ENCODE data around the gene NFIC.

The NFIC gene

DNA sequence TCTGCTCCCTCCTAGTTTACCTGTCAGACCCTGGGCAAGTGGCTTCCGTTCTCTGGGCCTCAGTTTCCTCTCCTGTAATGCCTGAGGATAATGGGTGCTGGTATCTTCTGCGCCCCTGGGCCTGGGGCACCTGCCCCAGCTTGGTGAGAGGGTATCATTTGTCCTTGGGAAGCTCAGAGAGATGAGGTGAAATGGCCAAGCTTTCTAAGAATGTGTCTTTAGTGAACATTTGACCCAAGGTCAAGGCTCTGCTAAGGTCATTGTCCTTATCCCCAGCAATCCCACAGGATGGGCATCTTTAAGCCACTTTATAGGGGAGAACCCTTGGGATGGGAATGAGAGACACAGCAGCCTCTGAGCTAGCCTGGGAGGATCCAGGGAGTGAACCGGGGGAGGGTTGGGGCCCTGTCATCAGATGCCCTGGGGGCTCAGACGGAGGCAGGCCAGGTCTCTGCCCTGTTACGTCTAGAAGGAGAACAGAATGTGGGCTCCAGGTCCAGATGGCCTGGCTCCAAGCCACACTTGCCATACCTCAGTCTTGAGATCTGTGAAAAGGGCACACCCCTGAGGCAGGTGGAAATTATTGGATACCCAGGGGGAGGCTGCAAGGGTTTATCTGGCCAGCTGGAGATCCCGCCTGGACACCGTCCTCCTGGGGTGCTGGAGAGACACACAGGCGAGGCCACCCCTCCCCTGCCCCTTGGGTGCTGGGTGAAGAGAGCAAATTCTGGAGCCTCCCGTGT, 1.1 kb upstream of the NFIC start:
- peak overlapping the region; percentile 81 for H3K4me3 ChIP-seq (replicated peaks; ENCODE audit: low read depth, low read length)
- TF ChIP-seq, protein P1, sequence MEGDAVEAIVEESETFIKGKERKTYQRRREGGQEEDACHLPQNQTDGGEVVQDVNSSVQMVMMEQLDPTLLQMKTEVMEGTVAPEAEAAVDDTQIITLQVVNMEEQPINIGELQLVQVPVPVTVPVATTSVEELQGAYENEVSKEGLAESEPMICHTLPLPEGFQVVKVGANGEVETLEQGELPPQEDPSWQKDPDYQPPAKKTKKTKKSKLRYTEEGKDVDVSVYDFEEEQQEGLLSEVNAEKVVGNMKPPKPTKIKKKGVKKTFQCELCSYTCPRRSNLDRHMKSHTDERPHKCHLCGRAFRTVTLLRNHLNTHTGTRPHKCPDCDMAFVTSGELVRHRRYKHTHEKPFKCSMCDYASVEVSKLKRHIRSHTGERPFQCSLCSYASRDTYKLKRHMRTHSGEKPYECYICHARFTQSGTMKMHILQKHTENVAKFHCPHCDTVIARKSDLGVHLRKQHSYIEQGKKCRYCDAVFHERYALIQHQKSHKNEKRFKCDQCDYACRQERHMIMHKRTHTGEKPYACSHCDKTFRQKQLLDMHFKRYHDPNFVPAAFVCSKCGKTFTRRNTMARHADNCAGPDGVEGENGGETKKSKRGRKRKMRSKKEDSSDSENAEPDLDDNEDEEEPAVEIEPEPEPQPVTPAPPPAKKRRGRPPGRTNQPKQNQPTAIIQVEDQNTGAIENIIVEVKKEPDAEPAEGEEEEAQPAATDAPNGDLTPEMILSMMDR (IDR thresholded peaks at IDR 0.05; ENCODE audit: low read length, missing control alignments), result no peak
- no peak for DNase-seq (ENCODE audit: low read depth)

GRCh38 chr19:3366753-3367627, 607 bp downstream of the NFIC start:
- H3K4me3 ChIP-seq (replicated peaks; ENCODE audit: low read depth, low read length), result peak overlapping the region; percentile 81

GRCh38 chr19:3367628-3368440, 1.5 kb downstream of the NFIC start:
- peak overlapping the region; percentile 81 for H3K4me3 ChIP-seq (replicated peaks; ENCODE audit: low read depth, low read length)
- no peak for DNase-seq (ENCODE audit: low read depth)
- TF ChIP-seq, protein P1 (IDR thresholded peaks at IDR 0.05; ENCODE audit: low read length, missing control alignments), result no peak

More at GRCh38 chr19:3366753-3367627, 607 bp downstream of the NFIC start:
- TF ChIP-seq, protein P1 (IDR thresholded peaks at IDR 0.05; ENCODE audit: low read length, missing control alignments), result no peak
- no peak for DNase-seq (ENCODE audit: low read depth)

GRCh38 chr19:3368441-3368795, 2.0 kb downstream of the NFIC start:
- peak overlapping the region; percentile 81 for H3K4me3 ChIP-seq (replicated peaks; ENCODE audit: low read depth, low read length)
- TF ChIP-seq, protein P1 (IDR thresholded peaks at IDR 0.05; ENCODE audit: low read length, missing control alignments), result no peak
- no peak for DNase-seq (ENCODE audit: low read depth)

DNA sequence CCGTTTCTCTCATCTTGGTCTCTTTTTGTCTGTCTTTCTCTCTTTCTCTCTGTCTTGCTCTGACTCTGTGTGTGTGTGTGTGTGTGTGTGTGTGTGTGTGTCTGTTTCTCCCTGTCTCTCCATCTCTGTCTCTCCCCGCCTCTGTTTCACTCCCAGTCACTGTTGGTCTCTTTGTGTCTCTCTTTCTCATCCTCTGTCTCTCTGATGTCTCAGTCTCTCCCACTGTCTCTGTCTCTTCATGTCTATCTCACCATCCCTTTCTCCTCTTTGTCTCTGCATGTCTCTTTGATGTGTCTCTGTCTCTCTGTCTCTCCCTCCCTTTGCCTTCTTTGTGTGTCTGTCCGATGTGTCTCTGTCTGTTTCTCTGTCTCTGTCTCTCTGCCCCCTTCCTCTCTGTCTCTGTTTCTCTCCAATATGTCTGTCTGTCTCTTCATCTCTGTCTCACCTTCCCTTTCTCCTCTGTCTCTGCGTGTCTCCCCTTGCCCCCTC, 2.5 kb downstream of the NFIC start:
- peak overlapping the region; percentile 81 for H3K4me3 ChIP-seq (replicated peaks; ENCODE audit: low read depth, low read length)
- TF ChIP-seq, protein P1 (IDR thresholded peaks at IDR 0.05; ENCODE audit: low read length, missing control alignments), result no peak
- DNase-seq (ENCODE audit: low read depth), result peak; percentile 58

GRCh38 chr19:3369337-3370213, 3.2 kb downstream of the NFIC start:
- DNase-seq (ENCODE audit: low read depth), result peak; percentile 44
- TF ChIP-seq, protein P1 (IDR thresholded peaks at IDR 0.05; ENCODE audit: low read length, missing control alignments), result no peak
- H3K4me3 ChIP-seq (replicated peaks; ENCODE audit: low read depth, low read length), result peak overlapping the region; percentile 81

Measured in fibroblast of pulmonary artery (primary cell).